Measurements from ENCODE around the gene ARSG. TPM values are rescaled to one million over a fixed set of nuclear protein-coding genes. Genes with fewer than 3 reads are reported as not detected.

Gene ARSG
- polyA plus RNA-seq, 3 donors, result 15.5 to 19.3 (median 19.2) TPM

- Histone ChIP-seq H3K9me3 (replicated peaks in 1 of 2; ENCODE audit: control insufficient read depth in 1 of 2, insufficient read depth in 1 of 2, low read length in 2 of 2) (no peaks in the 10 kb centered on the region), H3K4me1 (ENCODE audit: control insufficient read depth in 1 of 2, insufficient read depth in 2 of 2, low read length in 2 of 2) (peaks cover 21 to 32% of the 10 kb centered on the region in 2 donors), H4K20me1 (ENCODE audit: insufficient read depth, low read length) (no peaks in the 10 kb centered on the region), H2AFZ (ENCODE audit: insufficient read depth, low read depth, low read length, poor library complexity, severe bottlenecking) (no peak overlapping the region), H3K4me2 (replicated peaks; ENCODE audit: extremely low read depth, low read length, poor library complexity, severe bottlenecking) (peak overlapping the region; percentile 19), H3K27me3 (ENCODE audit: control insufficient read depth in 2 of 2, insufficient read depth in 2 of 2, low read length in 2 of 2) (no peaks in the 10 kb centered on the region), H3K9ac (ENCODE audit: insufficient read depth, low read length, poor library complexity, severe bottlenecking) (no peak overlapping the region), H3K36me3 (replicated peaks in 1 of 2; ENCODE audit: control insufficient read depth in 1 of 2, insufficient read depth in 2 of 2, low read length in 2 of 2) (peaks cover 0 to 3% of the 10 kb centered on the region in 2 donors), H3K4me3 (replicated peaks in 1 of 3; ENCODE audit: low read depth in 2 of 3, low read length in 3 of 3) (peak overlapping the region in 1 of 3 experiments; percentile 7), H3K27ac (ENCODE audit: low read depth in 1 of 2, low read length in 2 of 2) (peak overlapping the region; percentile 45 to 82), H3K79me2 (ENCODE audit: insufficient read depth, low read length) (no peaks in the 10 kb centered on the region)
- peak in 2 of 3 donors; percentile 54 to 55 for DNase-seq
- peaks cover 38% of the 10 kb centered on the region for H3K4me1 Mint-ChIP-seq
- H3K27me3 Mint-ChIP-seq (ENCODE audit: low read depth in 3 of 3), result peaks cover 0 to 3% (median 2%) of the 10 kb centered on the region in 3 donors
- no CpG with 5 or more reads among the region's 6 CpGs for WGBS (ENCODE audit: insufficient coverage)
- no peak for TF ChIP-seq CTCF (IDR thresholded peaks at IDR 0.05)
- H3K36me3 Mint-ChIP-seq, result peaks cover 21 to 27% of the 10 kb centered on the region in 2 donors
- H3K4me3 Mint-ChIP-seq, result no peak overlapping the region
- intact Hi-C loops (cut with micrococcal nuclease), result no loop called here
- H3K9me3 Mint-ChIP-seq, result peaks cover 0 to 3% (median 1%) of the 10 kb centered on the region in 7 donors
- H3K27ac Mint-ChIP-seq, result peak overlapping the region; percentile 61 to 92 (median 87)
Observed at GRCh38 chr17:68304706-68305105, 13.4 kb downstream of the ARSG start.

- no peaks in the 10 kb centered on the region for H3K79me2 ChIP-seq (ENCODE audit: insufficient read depth, low read length)
Observed at GRCh38 chr17:68305142-68305541, 13.8 kb downstream of the ARSG start.

More at GRCh38 chr17:68305142-68305541, 13.8 kb downstream of the ARSG start:
- peaks cover 21 to 25% of the 10 kb centered on the region in 2 donors for H3K36me3 Mint-ChIP-seq
- no peak overlapping the region for H3K4me3 Mint-ChIP-seq
- Histone ChIP-seq H2AFZ (ENCODE audit: insufficient read depth, low read depth, low read length, poor library complexity, severe bottlenecking) (no peak overlapping the region), H3K9me3 (replicated peaks in 1 of 2; ENCODE audit: control insufficient read depth in 1 of 2, insufficient read depth in 1 of 2, low read length in 2 of 2) (no peaks in the 10 kb centered on the region), H3K27ac (ENCODE audit: low read depth in 1 of 2, low read length in 2 of 2) (peak overlapping the region; percentile 45 to 82), H3K27me3 (ENCODE audit: control insufficient read depth in 2 of 2, insufficient read depth in 2 of 2, low read length in 2 of 2) (no peaks in the 10 kb centered on the region), H3K4me2 (replicated peaks; ENCODE audit: extremely low read depth, low read length, poor library complexity, severe bottlenecking) (peak overlapping the region; percentile 19), H4K20me1 (ENCODE audit: insufficient read depth, low read length) (no peaks in the 10 kb centered on the region), H3K9ac (ENCODE audit: insufficient read depth, low read length, poor library complexity, severe bottlenecking) (peak overlapping the region; percentile 28), H3K4me3 (replicated peaks in 1 of 3; ENCODE audit: low read depth in 2 of 3, low read length in 3 of 3) (no peak overlapping the region), H3K36me3 (replicated peaks in 1 of 2; ENCODE audit: control insufficient read depth in 1 of 2, insufficient read depth in 2 of 2, low read length in 2 of 2) (peaks cover 0 to 3% of the 10 kb centered on the region in 2 donors), H3K4me1 (ENCODE audit: control insufficient read depth in 1 of 2, insufficient read depth in 2 of 2, low read length in 2 of 2) (peaks cover 25 to 34% of the 10 kb centered on the region in 2 donors)
- peaks cover 39% of the 10 kb centered on the region for H3K4me1 Mint-ChIP-seq
- H3K9me3 Mint-ChIP-seq, result peaks cover 0 to 2% (median 1%) of the 10 kb centered on the region in 7 donors
- TF ChIP-seq CTCF (IDR thresholded peaks at IDR 0.05), result no peak
- peaks cover 0 to 5% (median 2%) of the 10 kb centered on the region in 3 donors for H3K27me3 Mint-ChIP-seq (ENCODE audit: low read depth in 3 of 3)
- 10% methylated on average over 2 of the region's 4 CpGs for WGBS (ENCODE audit: insufficient coverage)
- intact Hi-C loops (cut with micrococcal nuclease), result no loop called here
- DNase-seq, result peak; percentile 58 to 72 (median 58)
- H3K27ac Mint-ChIP-seq, result peak overlapping the region; percentile 61 to 92 (median 87)
